NCI-H1105 (cell line): ENCODE results near the gene TBC1D5.
"Not testable (repeated sequence)": the region's sequence is repeated elsewhere in the genome, so short reads cannot be mapped to it uniquely, and the experiment has no call there.

Source experiments
- DNase-seq: peaks from one replicate; lab custom pipeline; 2025; lab: John Stamatoyannopoulos, UW

The TBC1D5 gene

GRCh38 chr3:17354341-17354740 lies 388.1 kb downstream of the TBC1D5 start:
- peak; percentile 17 for DNase-seq

DNA sequence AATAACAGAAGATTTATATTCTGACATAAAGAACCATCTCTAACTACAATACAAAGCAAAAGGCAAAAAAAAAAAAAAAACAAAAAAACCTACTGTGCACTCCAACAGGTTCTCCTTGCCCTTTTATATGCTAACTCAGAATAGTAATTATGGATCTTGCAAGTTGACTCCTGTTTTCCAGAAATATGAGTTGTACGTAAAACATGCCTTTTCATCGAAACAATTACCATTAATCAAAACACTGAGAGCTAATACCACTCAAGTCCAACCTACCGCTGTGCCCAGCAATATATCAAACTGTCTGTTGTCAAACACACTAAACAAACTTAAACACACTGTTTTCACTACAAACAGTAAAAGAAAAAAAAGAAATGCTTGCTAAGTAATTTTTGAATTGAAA lies 389.8 kb downstream of the TBC1D5 start:
- peak; percentile 28 for DNase-seq

DNA sequence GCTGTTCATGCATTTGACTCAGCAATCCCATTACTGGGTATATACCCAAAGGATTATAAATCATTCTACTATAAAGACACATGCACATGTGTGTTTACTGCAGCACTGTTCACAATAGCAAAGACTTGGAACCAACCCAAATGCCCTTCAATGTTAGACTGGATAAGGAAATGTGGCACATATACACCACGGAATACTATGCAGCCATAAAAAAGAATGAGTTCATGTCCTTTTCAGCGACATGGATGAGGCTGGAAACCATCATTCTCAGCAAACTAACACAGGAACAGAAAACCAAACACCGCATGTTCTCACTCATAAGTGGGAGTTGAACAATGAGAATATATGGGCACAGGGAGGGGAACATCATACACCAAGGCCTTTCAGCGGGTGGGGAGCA lies 391.2 kb downstream of the TBC1D5 start:
- not testable (repeated sequence) for DNase-seq

GRCh38 chr3:17349093-17349492 lies 393.3 kb downstream of the TBC1D5 start:
- DNase-seq, result no peak

- no peak for DNase-seq
Measured at GRCh38 chr3:17342119-17342518, 400.3 kb downstream of the TBC1D5 start.

DNA sequence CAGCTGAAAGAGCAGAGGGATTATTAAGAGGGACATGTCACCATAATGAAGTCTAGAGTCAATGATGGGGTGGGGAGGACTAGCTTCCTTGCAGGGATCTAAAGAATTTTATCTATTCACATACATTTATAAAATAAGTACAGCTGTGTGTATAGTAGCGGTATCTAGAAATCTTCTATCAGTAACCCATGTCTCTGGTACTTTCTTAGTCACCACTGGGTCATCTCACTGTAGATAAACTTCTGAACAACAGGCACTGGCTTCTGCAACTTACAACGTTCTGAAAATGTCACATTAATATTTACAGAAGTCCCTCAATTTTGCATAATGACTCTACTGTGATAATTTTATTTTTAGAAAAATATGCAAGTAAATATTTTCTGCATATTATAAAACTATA lies 401.7 kb downstream of the TBC1D5 start:
- DNase-seq, result no peak

GRCh38 chr3:17340261-17340660 lies 402.2 kb downstream of the TBC1D5 start:
- DNase-seq, result no peak

GRCh38 chr3:17339132-17339575 lies 403.3 kb downstream of the TBC1D5 start:
- peak; percentile 3 for DNase-seq

- DNase-seq, result no peak
Measured at GRCh38 chr3:17336291-17336690, 406.1 kb downstream of the TBC1D5 start.

DNA sequence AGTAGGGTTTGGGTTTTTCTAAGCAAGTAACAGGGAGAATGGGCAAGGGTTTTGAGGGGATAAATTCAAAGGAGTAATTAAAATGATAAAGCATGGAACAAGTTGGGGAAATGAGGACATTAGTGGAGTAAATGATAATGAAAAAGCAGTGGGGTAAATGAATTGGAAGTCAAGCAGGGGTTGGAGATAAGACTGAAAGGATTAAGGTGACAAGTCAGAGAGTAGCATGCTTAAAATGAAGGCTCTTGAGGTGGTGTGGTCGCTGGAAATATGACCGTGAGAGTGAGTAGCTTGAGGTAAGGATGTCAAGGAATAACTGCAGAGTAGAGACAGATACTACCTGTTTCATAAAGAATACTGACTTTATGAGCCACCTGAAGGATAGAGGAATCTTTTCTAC lies 408.5 kb downstream of the TBC1D5 start:
- DNase-seq, result no peak

DNA sequence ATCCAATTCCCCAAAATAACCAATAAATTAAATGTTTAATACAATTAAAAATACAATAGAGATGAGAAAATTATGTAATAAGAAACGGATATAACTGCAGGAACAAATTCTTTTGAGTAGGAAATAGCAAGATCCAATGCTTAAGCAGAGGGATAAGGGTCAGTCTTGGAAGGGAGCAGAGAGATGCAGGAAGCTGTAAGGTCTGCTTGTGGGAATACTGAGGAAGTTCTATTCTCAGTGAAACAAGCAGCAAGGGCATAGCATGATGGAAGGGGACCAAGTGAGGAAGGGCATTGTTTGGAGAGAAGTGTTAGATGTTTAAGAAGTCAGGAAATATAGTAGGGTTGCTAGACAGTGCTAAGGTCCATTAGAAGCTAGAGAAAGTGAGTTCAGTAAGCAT lies 409.0 kb downstream of the TBC1D5 start:
- no peak for DNase-seq

- DNase-seq, result no peak
Measured at GRCh38 chr3:17330660-17331059, 411.8 kb downstream of the TBC1D5 start.

DNA sequence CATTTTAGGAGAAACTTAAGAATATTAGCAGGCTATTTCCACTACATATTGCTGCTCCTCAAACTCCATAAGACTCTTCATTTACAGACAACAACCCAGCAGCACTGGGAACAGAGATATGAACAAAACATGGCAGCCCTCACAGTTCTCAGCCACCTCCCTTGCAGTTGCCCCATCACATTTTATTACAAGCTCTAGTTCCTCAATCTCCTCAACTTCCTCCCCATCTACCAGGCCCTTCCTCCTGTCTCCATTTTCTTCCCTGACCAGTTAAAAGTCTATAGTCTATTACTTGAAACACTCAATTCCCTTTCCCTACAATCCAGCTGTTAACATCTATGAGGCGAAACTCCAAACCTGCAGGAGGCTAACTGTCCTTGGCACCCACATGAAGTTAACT lies 412.5 kb downstream of the TBC1D5 start:
- no peak for DNase-seq

DNA sequence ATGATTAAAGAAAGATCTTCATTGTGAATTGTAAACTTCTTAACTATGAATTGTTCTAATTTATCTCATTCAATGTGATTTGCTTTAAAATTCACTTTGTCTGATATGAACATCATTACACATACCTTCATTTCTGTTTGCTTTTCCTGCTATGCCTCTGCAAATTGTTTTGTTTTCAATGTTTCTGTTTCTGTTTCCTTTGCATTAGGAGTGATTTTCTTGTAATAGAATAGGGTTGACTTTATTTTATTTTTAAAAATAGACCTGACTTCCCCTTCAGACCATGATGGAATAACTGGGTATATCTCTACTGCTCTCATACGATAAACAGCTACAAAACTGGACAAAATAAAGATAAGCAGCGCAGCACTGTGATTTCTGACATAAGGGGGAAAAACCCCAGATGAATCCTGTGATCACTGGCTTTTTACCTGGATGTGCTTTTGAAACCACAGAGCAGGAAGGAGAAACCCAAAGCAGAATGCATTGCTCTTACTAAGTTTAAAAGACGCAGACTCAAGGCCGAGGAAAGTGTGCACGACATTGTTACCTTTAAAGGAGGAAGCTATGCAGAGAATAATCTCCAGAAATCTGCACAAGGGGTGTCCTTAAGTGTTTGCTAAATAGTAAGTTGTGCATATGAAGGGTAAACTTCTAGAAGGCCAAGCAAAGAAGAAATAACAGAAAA lies 420.2 kb downstream of the TBC1D5 start:
- DNase-seq, result no peak

- no peak for DNase-seq
Measured at GRCh38 chr3:17320266-17320665, 422.2 kb downstream of the TBC1D5 start.

DNA sequence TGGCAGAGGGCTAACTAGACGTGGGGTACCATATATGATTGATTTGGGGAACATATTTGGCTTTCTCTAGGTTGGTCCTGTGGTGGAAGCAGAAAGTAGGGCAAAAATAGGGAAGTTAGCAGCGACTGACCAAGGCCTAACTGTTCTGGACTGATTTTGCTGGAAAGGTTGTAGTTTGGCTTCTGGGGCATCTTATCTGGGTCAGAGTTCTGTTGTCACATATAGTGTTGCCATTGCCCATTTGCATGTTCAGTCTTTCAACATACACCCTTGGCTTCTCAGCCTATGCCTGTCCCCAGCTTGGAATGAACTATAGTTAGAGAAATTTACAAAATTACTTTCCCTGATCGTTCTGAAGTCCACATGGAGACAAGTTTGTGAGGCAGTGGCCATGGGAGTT lies 426.5 kb downstream of the TBC1D5 start:
- no peak for DNase-seq

DNA sequence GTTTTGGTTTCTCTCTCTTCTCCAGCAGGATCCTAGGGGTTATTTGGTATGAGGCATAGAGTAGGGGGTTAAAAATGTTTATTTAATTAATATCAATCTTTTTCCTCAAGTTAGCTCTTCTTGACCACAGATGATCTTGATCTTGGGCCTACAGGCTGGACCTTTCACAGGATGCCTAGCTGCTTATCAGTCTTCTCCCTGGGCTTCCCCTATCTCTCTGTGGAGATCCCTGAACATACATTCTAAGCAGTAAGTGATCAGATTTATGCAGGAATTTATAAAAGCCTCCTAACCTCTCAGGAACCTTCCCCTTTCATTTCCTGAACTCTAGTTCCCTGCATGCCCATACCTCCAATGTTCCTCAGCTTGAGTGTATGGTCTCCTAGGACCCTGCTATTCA lies 428.3 kb downstream of the TBC1D5 start:
- no peak for DNase-seq

GRCh38 chr3:17313746-17314145 lies 428.7 kb downstream of the TBC1D5 start:
- no peak for DNase-seq

DNA sequence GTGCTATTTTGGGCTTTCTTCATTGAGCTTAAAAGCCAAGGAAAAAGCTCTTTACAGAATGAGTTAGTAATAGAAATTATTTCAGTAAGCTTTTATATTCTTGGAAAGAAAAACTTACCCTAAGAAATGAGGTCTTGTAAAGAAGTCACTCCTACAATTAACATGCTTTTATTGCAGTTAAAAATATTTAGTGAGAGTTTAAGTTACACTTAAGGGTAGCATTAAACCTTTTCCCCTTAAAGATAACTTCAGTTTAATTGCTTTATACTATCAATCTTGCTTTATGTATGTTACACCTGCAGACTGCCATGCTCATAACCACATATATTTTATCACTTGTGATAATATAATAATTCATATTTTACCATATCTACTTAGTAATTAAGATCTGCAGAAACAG lies 431.4 kb downstream of the TBC1D5 start:
- DNase-seq, result no peak

GRCh38 chr3:17307887-17308286 lies 434.5 kb downstream of the TBC1D5 start:
- DNase-seq, result no peak

DNA sequence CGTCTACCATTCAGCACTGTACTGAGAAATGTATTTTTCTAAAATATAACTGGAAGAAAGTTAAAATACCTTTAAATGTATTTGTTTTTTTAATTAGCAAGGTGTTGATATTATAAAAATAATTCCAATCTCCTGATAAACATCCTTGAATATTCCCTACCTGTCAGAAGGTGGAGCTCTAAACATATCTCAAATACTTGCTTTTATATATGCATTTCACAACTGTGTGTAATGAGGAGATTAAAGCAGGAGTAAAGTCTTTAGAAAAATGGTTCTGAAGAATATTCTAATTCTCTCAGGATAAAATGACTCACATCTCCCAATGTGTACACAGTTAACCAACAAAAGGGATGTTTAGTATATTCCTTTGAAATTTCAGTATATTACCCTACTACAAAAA lies 434.9 kb downstream of the TBC1D5 start:
- DNase-seq, result peak; percentile 25

DNA sequence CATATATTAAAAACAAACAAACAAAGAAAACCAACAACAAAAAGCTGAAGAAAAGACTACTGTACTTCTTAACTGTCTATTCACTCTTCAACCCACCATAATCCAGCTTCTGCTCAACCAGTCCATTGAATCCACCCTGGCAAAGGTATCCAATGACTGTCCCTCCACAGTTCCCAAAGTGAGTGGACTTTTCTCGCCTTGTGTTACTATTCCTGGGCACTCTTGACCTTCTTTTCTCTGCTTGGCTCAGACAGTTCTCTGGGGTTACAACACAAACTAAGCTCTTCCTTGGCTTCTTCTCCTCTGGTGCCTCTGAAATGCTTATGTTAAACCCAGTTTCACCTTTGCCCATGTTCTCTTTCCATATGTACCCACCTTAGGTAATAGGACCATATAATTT lies 437.5 kb downstream of the TBC1D5 start:
- no peak for DNase-seq

- DNase-seq, result no peak
Measured at GRCh38 chr3:17302774-17303173, 439.7 kb downstream of the TBC1D5 start.

- DNase-seq, result no peak
Measured at GRCh38 chr3:17302170-17302569, 440.3 kb downstream of the TBC1D5 start.
